Measurements from ENCODE around the gene UBE2E1.

DNA sequence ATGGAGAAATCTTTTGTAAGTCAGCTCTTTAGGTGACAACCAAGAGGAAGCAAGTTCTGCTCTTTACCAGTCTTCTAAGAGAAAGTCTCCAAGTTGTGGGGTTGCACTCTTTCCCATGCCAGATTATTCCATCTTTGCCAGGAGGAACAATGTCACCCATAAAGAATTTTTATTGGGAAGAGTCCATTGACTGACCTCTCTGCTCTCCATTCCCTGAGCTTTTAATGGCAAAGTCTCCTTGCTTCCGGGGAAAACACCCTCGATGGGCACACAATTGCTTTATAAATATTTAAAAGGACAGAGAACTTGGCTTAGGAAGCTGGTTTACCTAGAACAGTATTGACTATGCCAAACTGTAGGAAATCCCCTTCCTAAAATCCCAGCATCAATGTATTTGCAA lies 19.9 kb upstream of the UBE2E1 start:
- TF ChIP-seq POLR2A (IDR thresholded peaks at IDR 0.05), result no peak
- TF ChIP-seq, protein P1, sequence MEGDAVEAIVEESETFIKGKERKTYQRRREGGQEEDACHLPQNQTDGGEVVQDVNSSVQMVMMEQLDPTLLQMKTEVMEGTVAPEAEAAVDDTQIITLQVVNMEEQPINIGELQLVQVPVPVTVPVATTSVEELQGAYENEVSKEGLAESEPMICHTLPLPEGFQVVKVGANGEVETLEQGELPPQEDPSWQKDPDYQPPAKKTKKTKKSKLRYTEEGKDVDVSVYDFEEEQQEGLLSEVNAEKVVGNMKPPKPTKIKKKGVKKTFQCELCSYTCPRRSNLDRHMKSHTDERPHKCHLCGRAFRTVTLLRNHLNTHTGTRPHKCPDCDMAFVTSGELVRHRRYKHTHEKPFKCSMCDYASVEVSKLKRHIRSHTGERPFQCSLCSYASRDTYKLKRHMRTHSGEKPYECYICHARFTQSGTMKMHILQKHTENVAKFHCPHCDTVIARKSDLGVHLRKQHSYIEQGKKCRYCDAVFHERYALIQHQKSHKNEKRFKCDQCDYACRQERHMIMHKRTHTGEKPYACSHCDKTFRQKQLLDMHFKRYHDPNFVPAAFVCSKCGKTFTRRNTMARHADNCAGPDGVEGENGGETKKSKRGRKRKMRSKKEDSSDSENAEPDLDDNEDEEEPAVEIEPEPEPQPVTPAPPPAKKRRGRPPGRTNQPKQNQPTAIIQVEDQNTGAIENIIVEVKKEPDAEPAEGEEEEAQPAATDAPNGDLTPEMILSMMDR (IDR thresholded peaks at IDR 0.05 in 8 of 11, conservative IDR thresholded peaks at IDR 0.05 in 3 of 11), result no peak
- no peak for TF ChIP-seq POLR2AphosphoS5 (IDR thresholded peaks at IDR 0.05)
